ENCODE measurements around the gene CWF19L2.
"Not testable (repeated sequence)": the region's sequence is repeated elsewhere in the genome, so short reads cannot be mapped to it uniquely, and the experiment has no call there.

CWF19L2 gene

GRCh38 chr11:107473792-107474191 is 16.2 kb upstream of the CWF19L2 start:
- no peak for TF ChIP-seq CTCF (IDR thresholded peaks at IDR 0.05; ENCODE audit: insufficient read depth, low read length, poor library complexity, severe bottlenecking)
- Histone ChIP-seq H3K27me3 (replicated peaks; ENCODE audit: control insufficient read depth, insufficient read depth, low read length) (no peaks in the 10 kb centered on the region), H3K36me3 (ENCODE audit: control insufficient read depth, insufficient read depth, low read length) (no peaks in the 10 kb centered on the region), H3K4me3 (replicated peaks; ENCODE audit: low read depth, low read length) (no peak overlapping the region)
- DNase-seq (ENCODE audit: extremely low read depth, insufficient read length) = no peak

- no peak for TF ChIP-seq CTCF (IDR thresholded peaks at IDR 0.05; ENCODE audit: insufficient read depth, low read length, poor library complexity, severe bottlenecking)
- Histone ChIP-seq H3K27me3 (replicated peaks; ENCODE audit: control insufficient read depth, insufficient read depth, low read length) (no peaks in the 10 kb centered on the region), H3K4me3 (replicated peaks; ENCODE audit: low read depth, low read length) (no peak overlapping the region), H3K36me3 (ENCODE audit: control insufficient read depth, insufficient read depth, low read length) (no peaks in the 10 kb centered on the region)
- no peak for DNase-seq (ENCODE audit: extremely low read depth, insufficient read length)
These were observed 15.3 kb upstream of the CWF19L2 start for GRCh38 chr11:107472966-107473365.

- Histone ChIP-seq H3K36me3 (ENCODE audit: control insufficient read depth, insufficient read depth, low read length) (no peaks in the 10 kb centered on the region), H3K4me3 (replicated peaks; ENCODE audit: low read depth, low read length) (no peak overlapping the region), H3K27me3 (replicated peaks; ENCODE audit: control insufficient read depth, insufficient read depth, low read length) (no peaks in the 10 kb centered on the region)
- no peak for DNase-seq (ENCODE audit: extremely low read depth, insufficient read length)
- TF ChIP-seq CTCF (IDR thresholded peaks at IDR 0.05; ENCODE audit: insufficient read depth, low read length, poor library complexity, severe bottlenecking) = no peak
These were observed 11.0 kb upstream of the CWF19L2 start for GRCh38 chr11:107468596-107468995.

- H3K36me3 ChIP-seq (ENCODE audit: control insufficient read depth, insufficient read depth, low read length) = no peaks in the 10 kb centered on the region
- no peaks in the 10 kb centered on the region for H3K27me3 ChIP-seq (replicated peaks; ENCODE audit: control insufficient read depth, insufficient read depth, low read length)
- no peak for DNase-seq (ENCODE audit: extremely low read depth, insufficient read length)
- H3K4me3 ChIP-seq (replicated peaks; ENCODE audit: low read depth, low read length) = no peak overlapping the region
- no peak for TF ChIP-seq CTCF (IDR thresholded peaks at IDR 0.05; ENCODE audit: insufficient read depth, low read length, poor library complexity, severe bottlenecking)
These were observed 10.1 kb upstream of the CWF19L2 start for GRCh38 chr11:107467696-107468095.

- not testable (repeated sequence) for H3K4me3 ChIP-seq (replicated peaks; ENCODE audit: low read depth, low read length); DNase-seq (ENCODE audit: extremely low read depth, insufficient read length); H3K27me3 ChIP-seq (replicated peaks; ENCODE audit: control insufficient read depth, insufficient read depth, low read length); H3K36me3 ChIP-seq (ENCODE audit: control insufficient read depth, insufficient read depth, low read length)
These were observed 8.7 kb upstream of the CWF19L2 start for GRCh38 chr11:107466275-107466866.

GRCh38 chr11:107457205-107457557 is 444 bp downstream of the CWF19L2 start:
- Histone ChIP-seq H3K36me3 (ENCODE audit: control insufficient read depth, insufficient read depth, low read length) (peaks cover 7% of the 10 kb centered on the region), H3K27me3 (replicated peaks; ENCODE audit: control insufficient read depth, insufficient read depth, low read length) (no peaks in the 10 kb centered on the region), H3K4me3 (replicated peaks; ENCODE audit: low read depth, low read length) (peak overlapping the region; percentile 72)
- no peak for TF ChIP-seq CTCF (IDR thresholded peaks at IDR 0.05; ENCODE audit: insufficient read depth, low read length, poor library complexity, severe bottlenecking)
- peak; percentile 3 for DNase-seq (ENCODE audit: extremely low read depth, insufficient read length)

Data from GM06990 (cell line).